WTC11 (cell line): Measurements from ENCODE around the gene ATP2A1. TPM values are rescaled to one million over a fixed set of nuclear protein-coding genes. Genes with fewer than 3 reads are reported as not detected.

Experiments
- ATAC-seq: fragments of 200-7000 bp; cut with Tn5 transposase; 2 replicates; pipeline ENCODE4 v1.10.0; 2021; ENCODE audit warnings: mild to moderate bottlenecking, moderate library complexity
- CTCF ChIA-PET: fragments of 300-600 bp; sonication (Branson Sonifier 250); formaldehyde crosslinking; loops from one replicate; lab custom pipeline; 2021; ENCODE audit warnings: antibody characterized with exemption; lab: Charles Lee
- POLR2A ChIA-PET: fragments of 350-600 bp; sonication (Branson Sonifier 250); formaldehyde crosslinking; loops from one replicate; lab custom pipeline; 2021; ENCODE audit warnings: antibody characterized with exemption; lab: Charles Lee
- DNase-seq: peaks from one replicate; pipeline ENCODE4 v3.0.0; 2021; ENCODE audit warnings: low spot score
- H3K27ac Mint-ChIP-seq: 2 replicates; pipeline ENCODE4 v1.8.0; 2021; ENCODE audit warnings: mixed read lengths
- H3K27me3 Mint-ChIP-seq: 2 replicates; pipeline ENCODE4 v1.8.0; 2021; ENCODE audit warnings: low read depth, mild to moderate bottlenecking, moderate library complexity, mixed read lengths
- H3K36me3 Mint-ChIP-seq: 2 replicates; pipeline ENCODE4 v1.8.0; 2021; ENCODE audit warnings: mixed read lengths
- H3K4me1 Mint-ChIP-seq: 2 replicates; pipeline ENCODE4 v1.8.0; 2022; ENCODE audit warnings: mixed read lengths
- H3K4me3 Mint-ChIP-seq: 2 replicates; pipeline ENCODE4 v1.8.0; 2021; ENCODE audit warnings: mild to moderate bottlenecking, moderate library complexity, mixed read lengths
- H3K9me3 Mint-ChIP-seq: 2 replicates; pipeline ENCODE4 v1.8.0; 2021; ENCODE audit warnings: mixed read lengths
- AFF4 ChIP-seq: sonication (generic); formaldehyde crosslinking; IDR thresholded peaks from 2 replicates; pipeline ENCODE4 v1.8.1; 2023; ENCODE audit warnings: mild to moderate bottlenecking, missing genetic modification reagents, borderline replicate concordance
- AR ChIP-seq: fragments of 250-450 bp; sonication (Bioruptor Pico); IDR thresholded peaks from 2 replicates; pipeline ENCODE4 v1.9.0; 2021; ENCODE audit warnings: mild to moderate bottlenecking
- ATF1 ChIP-seq: sonication (generic); formaldehyde crosslinking; IDR thresholded peaks from 2 replicates; pipeline ENCODE4 v1.8.1; 2023; ENCODE audit warnings: mild to moderate bottlenecking, moderate library complexity, missing genetic modification reagents
- ATF2 ChIP-seq: sonication (generic); formaldehyde crosslinking; IDR thresholded peaks from 2 replicates; pipeline ENCODE4 v1.8.1; 2022; ENCODE audit warnings: low read depth, missing genetic modification reagents, borderline replicate concordance
- CBFB ChIP-seq: sonication (generic); formaldehyde crosslinking; IDR thresholded peaks from 2 replicates; pipeline ENCODE4 v1.8.1; 2022; ENCODE audit warnings: mild to moderate bottlenecking, low read depth, missing genetic modification reagents
- FOXK1 ChIP-seq: sonication (generic); formaldehyde crosslinking; IDR thresholded peaks from 2 replicates; pipeline ENCODE4 v1.8.0; 2022; ENCODE audit warnings: mild to moderate bottlenecking, moderate library complexity, missing genetic modification reagents
- GRHL2 ChIP-seq: fragments of 250-450 bp; sonication (Bioruptor Pico); IDR thresholded peaks from 2 replicates; pipeline ENCODE4 v1.8.0; 2022; ENCODE audit warnings: mild to moderate bottlenecking, moderate library complexity; ENCODE audit not compliant: insufficient replicate concordance, severe bottlenecking
- HMGA2 ChIP-seq: fragments of 250-450 bp; sonication (Bioruptor Pico); IDR thresholded peaks from 2 replicates; pipeline ENCODE4 v1.4.0; 2021; ENCODE audit warnings: mild to moderate bottlenecking, moderate library complexity
- IRF2 ChIP-seq: sonication (generic); formaldehyde crosslinking; IDR thresholded peaks from 2 replicates; pipeline ENCODE4 v1.8.0; 2022; ENCODE audit warnings: low read depth, missing genetic modification reagents, borderline replicate concordance
- JUN ChIP-seq: sonication (generic); formaldehyde crosslinking; IDR thresholded peaks from 2 replicates; pipeline ENCODE4 v1.8.0; 2023; ENCODE audit warnings: mild to moderate bottlenecking, missing genetic modification reagents
- MAX ChIP-seq: sonication (generic); formaldehyde crosslinking; IDR thresholded peaks from 2 replicates; pipeline ENCODE4 v1.8.0; 2022; ENCODE audit warnings: mild to moderate bottlenecking, missing genetic modification reagents
- NFATC4 ChIP-seq: fragments of 250-450 bp; sonication (Bioruptor Pico); IDR thresholded peaks from 2 replicates; pipeline ENCODE4 v1.9.0; 2021; ENCODE audit warnings: mild to moderate bottlenecking
- OVOL2 ChIP-seq: fragments of 250-450 bp; sonication (Bioruptor Pico); IDR thresholded peaks from 2 replicates; pipeline ENCODE4 v1.9.0; 2021; ENCODE audit warnings: mild to moderate bottlenecking, borderline replicate concordance
- RORB ChIP-seq: fragments of 250-450 bp; sonication (Bioruptor Pico); IDR thresholded peaks from 2 replicates; pipeline ENCODE4 v1.9.0; 2021; ENCODE audit warnings: mild to moderate bottlenecking
- TEAD1 ChIP-seq: sonication (generic); formaldehyde crosslinking; IDR thresholded peaks from 2 replicates; pipeline ENCODE4 v1.8.0; 2022; ENCODE audit warnings: mild to moderate bottlenecking, missing genetic modification reagents
- TEAD4 ChIP-seq: sonication (generic); formaldehyde crosslinking; IDR thresholded peaks from 2 replicates; pipeline ENCODE4 v1.8.0; 2022; ENCODE audit warnings: mild to moderate bottlenecking, missing genetic modification reagents
- USF2 ChIP-seq: sonication (generic); formaldehyde crosslinking; IDR thresholded peaks from 2 replicates; pipeline ENCODE4 v1.8.1; 2023; ENCODE audit warnings: mild to moderate bottlenecking, missing genetic modification reagents, moderate library complexity
- ZNF121 ChIP-seq: sonication (generic); formaldehyde crosslinking; IDR thresholded peaks from 2 replicates; pipeline ENCODE4 v1.8.0; 2023; ENCODE audit warnings: missing genetic modification reagents
- ZNF232 ChIP-seq: sonication (generic); formaldehyde crosslinking; IDR thresholded peaks from 2 replicates; pipeline ENCODE4 v1.8.0; 2022; ENCODE audit warnings: mild to moderate bottlenecking, missing genetic modification reagents
- ZNF317 ChIP-seq: sonication (generic); formaldehyde crosslinking; IDR thresholded peaks from 2 replicates; pipeline ENCODE4 v1.8.1; 2023; ENCODE audit warnings: low read depth, mild to moderate bottlenecking, moderate library complexity, missing genetic modification reagents, borderline replicate concordance
- ZNF423 ChIP-seq: fragments of 250-450 bp; sonication (Bioruptor Pico); IDR thresholded peaks from 2 replicates; pipeline ENCODE4 v2.1.2; 2022; ENCODE audit warnings: mild to moderate bottlenecking, moderate library complexity
- ZNF532 ChIP-seq: fragments of 250-450 bp; sonication (Bioruptor Pico); IDR thresholded peaks from 2 replicates; pipeline ENCODE4 v1.9.0; 2021; ENCODE audit warnings: mild to moderate bottlenecking, borderline replicate concordance
- total RNA-seq: library from RNA; stranded (reverse); gene quantifications from 3 replicates; pipeline ENCODE4 v1.2.3, GENCODE V29; 2021

The ATP2A1 gene
- total RNA-seq, 1 experiment from 2014 or later = 6.4 TPM

GRCh38 chr16:28843766-28844165 lies 34.5 kb upstream of the ATP2A1 start:
- DNase-seq (no peak), ATAC-seq (no peak)
- Mint-ChIP-seq H3K4me1 (peaks cover 14% of the 10 kb centered on the region), H3K27ac (no peak overlapping the region), H3K27me3 (no peaks in the 10 kb centered on the region; the same call in 1 of the 2 replicates), H3K36me3 (peaks cover 40% of the 10 kb centered on the region)
- POLR2A ChIA-PET = no interaction called here
- TF ChIP-seq ATF1 (CRISPR knock-in tag) = no peak
- no peak for TF ChIP-seq ZNF121 (CRISPR knock-in tag)
- no peak for TF ChIP-seq AFF4 (CRISPR knock-in tag)
- TF ChIP-seq IRF2 (CRISPR knock-in tag) = no peak
- TF ChIP-seq FOXK1 (CRISPR knock-in tag) = no peak
- TF ChIP-seq TEAD4 = no peak
- no peak for TF ChIP-seq USF2
- no peak for TF ChIP-seq ZNF423 (CRISPR knock-in tag)
- no peak for TF ChIP-seq TEAD1 (CRISPR knock-in tag)
- TF ChIP-seq ZNF232 = no peak
- no peak for TF ChIP-seq RORB (CRISPR knock-in tag)
- no peak for TF ChIP-seq JUN
- no peak for TF ChIP-seq GRHL2
- no peak for TF ChIP-seq HMGA2
- no peak for TF ChIP-seq OVOL2 (CRISPR knock-in tag)
- no peak for TF ChIP-seq MAX
- TF ChIP-seq, all 79 proteins: peak for 0
- no peaks in the 10 kb centered on the region for H3K9me3 Mint-ChIP-seq
- CTCF ChIA-PET = no interaction called here
- no peak overlapping the region for H3K4me3 Mint-ChIP-seq

GRCh38 chr16:28844226-28844885 lies 33.9 kb upstream of the ATP2A1 start:
- Mint-ChIP-seq H3K4me3 (peak overlapping the region; percentile 98), H3K27ac (no peak overlapping the region), H3K36me3 (peaks cover 40% of the 10 kb centered on the region), H3K9me3 (no peaks in the 10 kb centered on the region), H3K27me3 (no peaks in the 10 kb centered on the region; the same call in 1 of the 2 replicates), H3K4me1 (peaks cover 14% of the 10 kb centered on the region)
- CTCF ChIA-PET = no interaction called here
- POLR2A ChIA-PET = interaction anchor here (0.9 kb wide), 1 partner anchor 21 kb away, joined by 3 read pairs; no protein-coding TSS in a partner anchor
- ATAC-seq = no peak
- no peak for DNase-seq
- TF ChIP-seq ATF2 (CRISPR knock-in tag) = no peak
- TF ChIP-seq TEAD1 (CRISPR knock-in tag) = no peak
- TF ChIP-seq CBFB = no peak
- no peak for TF ChIP-seq NFATC4 (CRISPR knock-in tag)
- TF ChIP-seq ZNF532 = no peak
- no peak for TF ChIP-seq ZNF317 (CRISPR knock-in tag)
- TF ChIP-seq AR (CRISPR knock-in tag) = no peak
- no peak for TF ChIP-seq ATF1 (CRISPR knock-in tag)
